ENCODE results near the gene SSTR3. TPM values are rescaled to one million over a fixed set of nuclear protein-coding genes. Genes with fewer than 3 reads are reported as not detected.

Gene SSTR3
- total and polyA plus RNA-seq, 10 of the 15 experiments (the other 5 are each of a cell fraction or from before 2014, with no cell fraction given) = 0.03 to 4.5 (median 2.4) TPM

DNA sequence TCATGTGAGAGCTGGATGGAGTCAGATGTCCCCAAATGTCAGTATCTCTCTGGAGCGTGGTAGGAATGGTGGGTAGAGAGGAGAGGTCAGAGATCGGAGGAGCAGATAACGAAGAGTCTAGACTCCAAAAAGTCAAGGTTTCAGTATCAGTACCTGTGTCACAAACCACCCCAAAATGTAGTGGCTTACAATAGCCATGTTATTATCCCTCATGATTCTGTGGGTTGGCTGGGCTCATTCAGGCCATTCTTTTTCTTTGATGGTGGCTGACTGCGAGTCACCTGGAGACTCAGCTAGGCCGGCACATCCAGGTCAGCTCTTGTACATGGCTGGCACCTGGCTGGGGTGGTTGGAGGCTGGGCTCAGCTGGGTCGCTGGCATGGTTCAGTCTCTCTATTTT is 7.3 kb upstream of the SSTR3 start (continued):
- TF ChIP-seq, protein P1, sequence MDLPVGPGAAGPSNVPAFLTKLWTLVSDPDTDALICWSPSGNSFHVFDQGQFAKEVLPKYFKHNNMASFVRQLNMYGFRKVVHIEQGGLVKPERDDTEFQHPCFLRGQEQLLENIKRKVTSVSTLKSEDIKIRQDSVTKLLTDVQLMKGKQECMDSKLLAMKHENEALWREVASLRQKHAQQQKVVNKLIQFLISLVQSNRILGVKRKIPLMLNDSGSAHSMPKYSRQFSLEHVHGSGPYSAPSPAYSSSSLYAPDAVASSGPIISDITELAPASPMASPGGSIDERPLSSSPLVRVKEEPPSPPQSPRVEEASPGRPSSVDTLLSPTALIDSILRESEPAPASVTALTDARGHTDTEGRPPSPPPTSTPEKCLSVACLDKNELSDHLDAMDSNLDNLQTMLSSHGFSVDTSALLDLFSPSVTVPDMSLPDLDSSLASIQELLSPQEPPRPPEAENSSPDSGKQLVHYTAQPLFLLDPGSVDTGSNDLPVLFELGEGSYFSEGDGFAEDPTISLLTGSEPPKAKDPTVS (IDR thresholded peaks at IDR 0.05; ENCODE audit: low read depth, low read length) = no peak
- no peak for TF ChIP-seq IRF4 (IDR thresholded peaks at IDR 0.05; ENCODE audit: low read depth, low read length)
- TF ChIP-seq, protein P2, sequence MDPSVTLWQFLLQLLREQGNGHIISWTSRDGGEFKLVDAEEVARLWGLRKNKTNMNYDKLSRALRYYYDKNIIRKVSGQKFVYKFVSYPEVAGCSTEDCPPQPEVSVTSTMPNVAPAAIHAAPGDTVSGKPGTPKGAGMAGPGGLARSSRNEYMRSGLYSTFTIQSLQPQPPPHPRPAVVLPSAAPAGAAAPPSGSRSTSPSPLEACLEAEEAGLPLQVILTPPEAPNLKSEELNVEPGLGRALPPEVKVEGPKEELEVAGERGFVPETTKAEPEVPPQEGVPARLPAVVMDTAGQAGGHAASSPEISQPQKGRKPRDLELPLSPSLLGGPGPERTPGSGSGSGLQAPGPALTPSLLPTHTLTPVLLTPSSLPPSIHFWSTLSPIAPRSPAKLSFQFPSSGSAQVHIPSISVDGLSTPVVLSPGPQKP (IDR thresholded peaks at IDR 0.05; ENCODE audit: low read depth, low read length) = no peak
- no peak for TF ChIP-seq CBX3 (IDR thresholded peaks at IDR 0.05; ENCODE audit: borderline replicate concordance, low read depth)
- TF ChIP-seq, protein P3, sequence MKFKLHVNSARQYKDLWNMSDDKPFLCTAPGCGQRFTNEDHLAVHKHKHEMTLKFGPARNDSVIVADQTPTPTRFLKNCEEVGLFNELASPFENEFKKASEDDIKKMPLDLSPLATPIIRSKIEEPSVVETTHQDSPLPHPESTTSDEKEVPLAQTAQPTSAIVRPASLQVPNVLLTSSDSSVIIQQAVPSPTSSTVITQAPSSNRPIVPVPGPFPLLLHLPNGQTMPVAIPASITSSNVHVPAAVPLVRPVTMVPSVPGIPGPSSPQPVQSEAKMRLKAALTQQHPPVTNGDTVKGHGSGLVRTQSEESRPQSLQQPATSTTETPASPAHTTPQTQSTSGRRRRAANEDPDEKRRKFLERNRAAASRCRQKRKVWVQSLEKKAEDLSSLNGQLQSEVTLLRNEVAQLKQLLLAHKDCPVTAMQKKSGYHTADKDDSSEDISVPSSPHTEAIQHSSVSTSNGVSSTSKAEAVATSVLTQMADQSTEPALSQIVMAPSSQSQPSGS (IDR thresholded peaks at IDR 0.05; ENCODE audit: low read length) = 0 out of 2 replicates have a peak, but pooled peaks have one; percentile 5

DNA sequence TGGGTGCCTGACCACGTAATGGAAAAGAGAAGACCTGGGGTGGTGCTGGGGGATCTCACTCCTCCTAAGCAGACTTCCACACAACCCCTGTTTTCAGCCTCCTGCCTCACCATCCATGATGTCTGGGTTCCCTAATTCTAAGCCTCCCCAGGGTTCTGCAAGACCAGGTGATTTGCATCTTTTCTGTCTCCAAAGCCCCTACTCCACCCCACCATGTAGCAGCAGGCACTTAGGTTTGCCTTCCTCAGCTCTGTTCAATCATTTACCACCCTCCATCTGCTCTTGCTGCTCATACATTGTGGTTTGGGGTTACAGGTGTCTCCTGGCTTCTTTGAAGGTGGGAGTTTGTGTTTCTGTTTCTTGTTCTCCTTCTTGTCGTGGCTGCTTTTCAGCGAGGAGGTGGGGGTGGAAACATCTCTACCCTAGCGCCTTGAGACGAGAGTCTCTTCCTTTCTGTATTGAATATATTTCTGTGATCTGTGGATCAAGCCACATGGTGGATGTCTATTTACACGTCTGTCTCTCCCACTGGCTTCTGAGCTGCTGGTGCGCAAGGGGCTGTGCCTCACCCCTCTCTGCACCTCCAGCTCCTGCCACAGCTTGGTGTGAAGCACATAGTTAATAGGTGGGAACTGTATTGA is 6.6 kb upstream of the SSTR3 start:
- peak overlapping the region; percentile 92 for H3K9ac ChIP-seq (ENCODE audit: control insufficient read depth, insufficient read depth, low read length)
- ChIA-PET CTCF (interaction anchor here (1.0 to 8.1 kb wide), 7 partner anchors 11 to 198 kb away, joined by 3 to 111 read pairs (median 26); partner anchors contain the start of gene RAC2), SMC1A (ENCODE audit: uncharacterized antibody, unreplicated experiment) (interaction anchor here (1.2 to 6.7 kb wide), 10 partner anchors 11 to 57 kb away, joined by 3 to 109 read pairs (median 12); partner anchors contain the start of gene RAC2), RAD21 (ENCODE audit: unreplicated experiment) (interaction anchor here (0.8 to 11.8 kb wide), 13 partner anchors 11 to 174 kb away, joined by 3 to 196 read pairs (median 8); partner anchors contain the start of genes IL2RB and RAC2), POLR2A (interaction anchor here (1.0 to 11.6 kb wide), 10 partner anchors 11 to 91 kb away, joined by 3 to 246 read pairs (median 6); partner anchors contain the start of genes CYTH4, IL2RB and RAC2)
- FAIRE-seq (peak; percentile 92), ATAC-seq (peak; percentile 82), DNase-seq (ENCODE audit: low read depth, low spot score) (peak; percentile 99)
- peaks cover 73% of the 10 kb centered on the region for H3K4me1 ChIP-seq (ENCODE audit: control insufficient read depth, insufficient read depth, low read length)
- intact Hi-C loops (cut with micrococcal nuclease; ENCODE audit: unreplicated experiment) = loop anchor here (1.0 kb wide), 3 partner anchors 11 to 56 kb away; no protein-coding TSS in a partner anchor
- in situ Hi-C loops (cut with MboI) = loop anchor here (25.0 kb wide), 1 partner anchor 1832 kb away; the partner anchor contains the start of gene HMOX1
- H3K4me2 ChIP-seq (ENCODE audit: control insufficient read depth, insufficient read depth) = peak overlapping the region; percentile 93
- H2AFZ ChIP-seq (ENCODE audit: control insufficient read depth, low read depth, low read length) = no peak overlapping the region
- H3K9me3 ChIP-seq (replicated peaks; ENCODE audit: control insufficient read depth, insufficient read depth, low read length) = peaks cover 4% of the 10 kb centered on the region; the same call in 2 of the 3 replicates
- H3K79me2 ChIP-seq (ENCODE audit: control insufficient read depth, insufficient read depth, low read length) = peaks cover 21% of the 10 kb centered on the region
- H4K20me1 ChIP-seq (ENCODE audit: control insufficient read depth, insufficient read depth) = no peaks in the 10 kb centered on the region
- WGBS (ENCODE audit: insufficient coverage, insufficient replicate concordance, low lambda C conversion rate, missing lambda C conversion rate) = under 1% methylated on average over 7 of the region's 7 CpGs
- H3K27ac ChIP-seq (ENCODE audit: control insufficient read depth, insufficient read depth) = peak overlapping the region; percentile 99
- H3K4me3 ChIP-seq = peak overlapping the region; percentile 80
- H3K27me3 ChIP-seq (replicated peaks in 1 of 2; ENCODE audit: control insufficient read depth in 2 of 2, insufficient read depth in 2 of 2, low read length in 1 of 2) = no peaks in the 10 kb centered on the region
- no peaks in the 10 kb centered on the region; a peak in 2 of 4 replicates for H3K36me3 ChIP-seq (ENCODE audit: control insufficient read depth in 2 of 2, insufficient read depth in 2 of 2, low read length in 1 of 2)
- no TSS peak for BruUV-seq (replicated peaks)
- TF ChIP-seq MYB (IDR thresholded peaks at IDR 0.05; ENCODE audit: borderline replicate concordance, low read depth, low read length) (no peak), ZZZ3 (IDR thresholded peaks at IDR 0.05; ENCODE audit: control insufficient read depth, insufficient read length, low read depth) (no peak), ZBED1 (IDR thresholded peaks at IDR 0.05; ENCODE audit: borderline replicate concordance) (peak; percentile 85; the same call in 1 of the 2 replicates), TAF1 (IDR thresholded peaks at IDR 0.05; ENCODE audit: borderline replicate concordance, low read depth, low read length) (peak; percentile 63; the same call in 1 of the 2 replicates), NR2C2 (IDR thresholded peaks at IDR 0.05; ENCODE audit: borderline replicate concordance, control insufficient read depth, insufficient read length, low read depth) (no peak)
- TF ChIP-seq, protein P4, sequence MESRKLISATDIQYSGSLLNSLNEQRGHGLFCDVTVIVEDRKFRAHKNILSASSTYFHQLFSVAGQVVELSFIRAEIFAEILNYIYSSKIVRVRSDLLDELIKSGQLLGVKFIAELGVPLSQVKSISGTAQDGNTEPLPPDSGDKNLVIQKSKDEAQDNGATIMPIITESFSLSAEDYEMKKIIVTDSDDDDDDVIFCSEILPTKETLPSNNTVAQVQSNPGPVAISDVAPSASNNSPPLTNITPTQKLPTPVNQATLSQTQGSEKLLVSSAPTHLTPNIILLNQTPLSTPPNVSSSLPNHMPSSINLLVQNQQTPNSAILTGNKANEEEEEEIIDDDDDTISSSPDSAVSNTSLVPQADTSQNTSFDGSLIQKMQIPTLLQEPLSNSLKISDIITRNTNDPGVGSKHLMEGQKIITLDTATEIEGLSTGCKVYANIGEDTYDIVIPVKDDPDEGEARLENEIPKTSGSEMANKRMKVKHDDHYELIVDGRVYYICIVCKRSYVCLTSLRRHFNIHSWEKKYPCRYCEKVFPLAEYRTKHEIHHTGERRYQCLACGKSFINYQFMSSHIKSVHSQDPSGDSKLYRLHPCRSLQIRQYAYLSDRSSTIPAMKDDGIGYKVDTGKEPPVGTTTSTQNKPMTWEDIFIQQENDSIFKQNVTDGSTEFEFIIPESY (IDR thresholded peaks at IDR 0.05) = no peak

Measured in GM12878 (cell line).